Activated CD4-positive, alpha-beta T cell treated with anti-CD3 and anti-CD28 coated beads, Interleukin-2, amount 50 U/mL, for 16 hours (primary cell): ENCODE results near the gene KRT83.
"Not testable (repeated sequence)": the region's sequence is repeated elsewhere in the genome, so short reads cannot be mapped to it uniquely, and the experiment has no call there.

Experiments used
- DNase-seq: peaks from one replicate; pipeline ENCODE4 v3.0.0-alpha.2; 2020

Gene KRT83

DNA sequence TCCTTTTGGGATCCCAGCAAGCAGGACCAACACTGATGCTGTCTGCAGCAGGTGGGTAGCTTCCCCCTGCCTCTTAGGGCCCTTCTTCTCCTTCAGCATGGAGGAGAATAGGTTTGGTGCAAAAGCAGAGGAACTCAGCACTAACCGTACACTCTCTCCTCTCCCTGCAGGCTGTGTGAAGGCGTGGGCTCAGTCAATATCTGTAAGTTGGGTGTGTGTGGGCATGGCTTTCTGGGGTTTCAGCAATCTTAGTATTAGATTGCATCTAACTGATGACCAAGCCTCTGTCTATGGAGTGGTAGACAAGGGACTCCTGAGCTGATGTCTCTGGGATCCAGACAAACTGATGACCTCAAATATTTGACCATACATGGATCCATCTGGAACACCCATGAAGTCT, 31.8 kb upstream of the KRT83 start:
- no peak for DNase-seq

DNA sequence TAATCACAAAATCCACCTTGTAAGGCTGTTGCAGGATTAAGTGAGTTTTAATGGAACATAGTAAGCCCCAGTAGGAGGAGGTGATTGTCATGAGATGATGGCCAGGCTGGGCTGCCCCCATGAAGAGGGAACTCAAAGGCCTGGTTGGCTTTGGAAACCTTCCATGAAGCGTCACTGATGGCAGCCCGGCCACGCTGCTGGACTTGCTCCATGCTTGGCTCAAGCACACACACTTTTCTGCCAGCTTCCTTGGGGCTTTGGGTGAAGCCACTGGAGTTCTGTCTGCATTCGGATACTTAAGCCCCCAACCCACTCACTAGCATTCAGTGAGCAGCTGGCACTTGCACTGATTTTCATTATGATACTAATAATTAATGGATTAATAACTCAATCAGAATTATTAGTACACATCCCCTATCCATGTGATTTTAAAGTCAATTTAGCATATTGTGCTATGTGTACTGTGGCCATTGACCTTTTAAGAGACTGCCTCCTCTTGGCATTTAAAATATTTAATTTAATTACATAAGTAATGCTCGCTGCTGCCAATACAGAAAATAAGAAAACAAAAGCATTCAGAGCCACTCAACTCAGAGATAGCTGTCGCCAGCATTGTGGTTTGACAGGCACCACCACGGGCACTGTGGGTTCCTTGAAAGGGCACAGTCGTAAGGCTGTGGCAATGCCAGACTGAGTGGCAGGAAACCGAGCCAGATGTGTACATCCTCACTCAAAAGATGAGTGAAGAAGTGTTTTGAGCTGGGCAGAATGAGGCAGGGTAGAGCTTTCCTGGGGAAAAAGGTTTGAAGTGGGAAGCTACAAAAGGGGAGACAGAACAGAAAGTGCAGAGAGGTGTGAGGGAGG, 30.2 kb upstream of the KRT83 start:
- peak; percentile 41 for DNase-seq

DNA sequence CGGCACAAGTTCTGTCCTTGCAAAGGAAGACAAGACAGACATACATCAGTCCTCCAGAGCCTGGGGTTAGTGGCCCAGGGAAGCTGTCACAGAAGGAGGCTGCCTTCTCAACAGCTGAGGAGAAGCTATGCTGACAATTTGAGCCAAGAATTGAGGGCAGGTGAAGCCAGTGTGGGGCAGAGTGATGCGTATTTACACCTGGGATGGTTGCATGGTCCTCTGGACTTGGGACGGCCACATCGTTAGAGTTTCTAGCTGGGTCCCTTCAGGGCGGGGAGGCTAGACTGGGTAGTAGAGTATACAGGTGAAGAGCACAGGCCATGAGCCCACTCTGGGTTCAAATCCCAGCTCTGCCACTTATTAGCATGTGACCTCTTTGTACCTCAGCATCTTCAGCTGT, 29.6 kb upstream of the KRT83 start:
- no peak for DNase-seq

- DNase-seq, result no peak
Measured at GRCh38 chr12:52350021-52350620, 28.9 kb upstream of the KRT83 start.

- DNase-seq, result no peak
Measured at GRCh38 chr12:52349196-52349595, 28.0 kb upstream of the KRT83 start.

DNA sequence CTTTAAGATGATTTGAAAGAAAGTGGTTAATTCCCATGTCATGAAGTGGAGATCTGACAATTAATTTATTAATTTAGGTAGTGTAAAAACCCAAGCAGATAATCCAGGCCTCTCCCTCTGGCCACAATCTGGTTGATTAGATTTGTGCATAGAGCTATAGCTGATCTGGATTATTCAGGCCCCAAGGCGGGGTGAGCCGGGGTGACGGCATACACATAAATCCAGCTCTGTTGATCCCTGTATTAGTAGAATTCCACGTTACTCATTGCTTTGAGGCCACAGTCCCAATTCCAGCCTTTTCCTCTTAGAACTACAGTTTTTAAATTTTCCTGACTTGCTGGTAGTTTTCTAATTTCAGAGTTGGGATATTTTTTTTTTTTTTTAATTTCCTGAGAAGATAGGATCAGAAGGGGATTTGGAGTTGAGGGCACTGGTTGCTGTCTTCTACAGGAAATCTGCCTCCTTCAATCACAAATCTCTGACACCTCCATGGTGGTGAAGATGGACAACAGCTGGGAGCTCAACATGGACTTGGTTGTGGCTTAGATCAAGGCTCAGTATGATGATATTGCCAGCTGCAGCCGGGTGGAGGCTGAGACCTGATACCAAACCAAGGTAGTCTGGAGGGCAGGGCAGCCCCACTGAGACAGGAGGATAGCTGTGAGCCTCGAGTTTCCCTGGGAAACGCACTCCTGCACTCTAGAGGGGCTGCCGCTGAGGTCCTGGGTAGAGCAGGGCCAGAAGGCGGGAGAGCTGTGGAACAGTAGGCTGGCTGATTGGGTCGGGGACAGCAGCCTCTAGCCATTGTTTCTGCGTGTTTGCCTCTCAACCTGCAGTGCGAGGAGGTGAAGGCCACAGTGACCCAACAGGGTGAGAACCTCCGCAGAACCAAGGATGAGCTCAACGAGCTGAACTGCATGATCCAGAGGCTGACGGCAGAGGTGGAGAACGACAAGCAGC, 26.6 kb upstream of the KRT83 start:
- no peak for DNase-seq

- DNase-seq, result no peak
Measured at GRCh38 chr12:52347016-52347415, 25.8 kb upstream of the KRT83 start.

DNA sequence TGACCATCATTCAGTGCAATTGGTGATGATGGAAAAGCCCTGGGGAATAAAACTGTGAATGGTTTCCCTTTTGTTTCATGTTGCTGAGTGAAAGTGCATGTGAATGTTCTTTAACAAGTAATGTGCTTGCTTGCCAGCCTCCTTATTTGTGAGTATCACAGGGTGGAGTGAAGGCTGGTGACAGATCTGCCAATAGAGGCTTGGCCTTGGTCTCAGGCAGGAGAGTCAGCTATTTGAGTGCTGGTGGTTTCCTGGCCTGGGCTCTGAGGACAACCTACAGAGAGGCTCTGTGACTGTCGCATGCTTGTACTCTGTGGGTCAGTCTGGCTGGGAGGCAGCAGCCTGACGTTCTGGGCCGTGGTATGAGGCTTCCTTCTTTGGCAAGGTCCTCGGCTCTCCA, 25.4 kb upstream of the KRT83 start:
- DNase-seq, result no peak

DNA sequence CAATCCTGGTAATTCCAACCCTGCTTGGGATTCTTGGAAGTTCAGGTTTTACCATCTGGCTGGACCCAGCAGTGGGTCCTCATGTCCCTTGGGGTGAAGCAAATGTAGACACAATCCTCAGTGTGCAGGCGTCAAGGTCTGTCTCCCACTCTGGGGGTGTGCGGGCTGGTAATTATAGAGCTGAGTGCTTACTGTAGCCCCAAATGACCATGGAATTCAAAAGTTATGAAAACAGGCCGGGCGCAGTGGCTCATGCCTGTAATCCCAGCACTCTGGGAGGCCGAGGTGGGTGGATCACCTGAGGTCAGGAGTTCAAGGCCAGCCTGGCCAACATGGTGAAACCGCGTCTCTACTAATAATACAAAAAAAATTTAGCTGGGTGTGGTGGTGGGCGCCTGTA, 23.8 kb upstream of the KRT83 start:
- not testable (repeated sequence) for DNase-seq

- DNase-seq, result no peak
Measured at GRCh38 chr12:52344111-52344510, 22.9 kb upstream of the KRT83 start.

DNA sequence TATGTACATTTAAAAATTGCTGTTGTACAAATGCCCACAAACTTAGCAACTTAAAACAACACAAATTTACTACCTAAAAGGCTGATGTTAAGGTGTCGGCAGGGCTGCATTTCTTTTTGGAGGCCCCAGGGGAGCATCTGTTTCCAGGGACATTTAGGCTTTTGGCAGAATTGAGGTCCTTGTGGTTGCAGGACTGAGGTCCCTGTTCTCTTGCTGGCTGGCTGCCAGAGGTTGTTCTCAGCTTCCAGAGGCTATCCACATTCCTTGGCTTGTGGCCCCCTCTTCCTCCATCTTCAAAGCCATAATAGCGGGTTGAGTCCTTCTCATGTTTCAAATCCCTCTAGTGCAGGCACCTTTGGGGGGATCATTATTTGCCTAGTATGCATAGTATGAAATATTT, 22.4 kb upstream of the KRT83 start:
- no peak for DNase-seq

- DNase-seq, result no peak
Measured at GRCh38 chr12:52342781-52343490, 21.7 kb upstream of the KRT83 start.

DNA sequence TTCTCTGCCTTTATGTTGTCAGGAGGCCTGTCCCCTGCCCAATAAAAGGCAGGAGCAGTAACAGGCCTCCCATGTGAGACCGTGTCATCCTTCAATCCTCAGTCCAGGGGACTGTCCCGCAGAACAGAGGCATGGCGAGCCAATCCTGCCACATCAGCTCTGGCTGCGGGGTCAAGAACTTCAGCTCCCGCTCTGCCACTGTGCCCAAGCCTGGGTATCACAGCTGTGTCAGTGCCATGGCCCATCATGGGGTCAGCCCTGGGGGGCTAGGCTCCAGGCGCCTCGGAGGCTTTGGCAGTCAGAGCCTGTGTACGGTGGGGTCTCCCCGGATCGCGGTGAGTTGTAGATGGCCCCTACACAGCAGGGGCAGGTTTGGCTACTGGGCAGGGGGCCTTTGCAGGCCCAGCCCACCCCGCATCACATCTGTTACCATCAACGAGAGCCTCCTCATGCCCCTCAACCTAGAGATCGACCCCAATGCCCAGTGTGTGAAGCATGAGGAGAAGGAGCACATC, 19.9 kb upstream of the KRT83 start:
- DNase-seq, result no peak

DNA sequence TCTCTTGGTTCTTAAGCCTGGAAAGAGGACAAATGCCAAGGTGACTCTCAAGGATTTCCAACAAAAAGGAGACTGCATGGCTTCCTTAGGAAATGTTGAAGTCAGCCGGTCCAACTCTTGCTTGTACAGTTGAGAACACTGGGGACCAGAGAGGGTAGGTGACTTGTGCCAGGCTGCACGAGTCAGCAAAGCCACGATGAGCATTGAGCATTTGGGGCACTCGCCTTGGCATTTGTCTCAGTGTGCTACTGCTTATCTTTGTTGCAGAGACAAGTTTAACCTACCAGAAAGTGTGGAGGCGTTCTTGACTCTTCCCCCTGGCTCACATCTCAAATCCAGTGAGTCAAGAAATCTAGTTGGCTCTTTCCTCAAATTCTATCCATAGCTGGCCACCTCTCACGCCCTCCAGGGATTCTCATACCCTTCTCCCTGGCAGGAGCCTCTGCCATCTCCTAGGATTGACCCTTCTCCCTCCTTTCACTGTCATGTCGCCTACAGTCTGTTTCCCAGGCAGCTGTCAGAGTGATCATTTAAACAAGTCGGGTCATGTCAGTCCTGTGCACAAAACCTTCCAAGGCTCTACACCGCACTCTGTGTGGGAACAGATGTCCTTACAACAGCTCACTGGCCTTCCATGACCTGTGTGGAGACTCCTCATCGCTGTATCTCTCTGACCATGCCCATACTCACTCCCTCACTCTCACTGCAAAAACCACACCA, 17.2 kb upstream of the KRT83 start:
- no peak for DNase-seq

- DNase-seq, result no peak
Measured at GRCh38 chr12:52337054-52337453, 15.9 kb upstream of the KRT83 start.

- no peak for DNase-seq
Measured at GRCh38 chr12:52336641-52337040, 15.4 kb upstream of the KRT83 start.

GRCh38 chr12:52335598-52336262, 14.5 kb upstream of the KRT83 start:
- no peak for DNase-seq

DNA sequence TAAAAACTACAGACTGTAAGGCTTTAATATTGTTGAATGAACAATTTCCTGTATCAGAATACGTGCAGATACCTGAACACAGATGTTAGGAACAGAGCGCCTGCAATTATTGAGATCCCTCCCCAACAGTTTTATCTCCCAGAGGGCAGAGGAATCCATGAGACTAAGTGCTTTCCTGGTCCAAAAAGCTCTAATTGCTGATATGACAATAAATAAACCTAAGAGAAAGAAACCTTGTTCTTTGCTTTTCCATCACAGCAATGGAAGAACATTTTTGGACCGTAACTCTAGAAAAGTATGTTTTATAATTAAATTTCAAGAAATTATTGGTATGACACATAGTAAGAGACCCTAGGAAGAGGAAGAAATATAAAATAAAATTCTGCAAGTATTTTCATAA, 13.0 kb upstream of the KRT83 start:
- DNase-seq, result no peak

GRCh38 chr12:52333321-52333720, 12.1 kb upstream of the KRT83 start:
- no peak for DNase-seq

DNA sequence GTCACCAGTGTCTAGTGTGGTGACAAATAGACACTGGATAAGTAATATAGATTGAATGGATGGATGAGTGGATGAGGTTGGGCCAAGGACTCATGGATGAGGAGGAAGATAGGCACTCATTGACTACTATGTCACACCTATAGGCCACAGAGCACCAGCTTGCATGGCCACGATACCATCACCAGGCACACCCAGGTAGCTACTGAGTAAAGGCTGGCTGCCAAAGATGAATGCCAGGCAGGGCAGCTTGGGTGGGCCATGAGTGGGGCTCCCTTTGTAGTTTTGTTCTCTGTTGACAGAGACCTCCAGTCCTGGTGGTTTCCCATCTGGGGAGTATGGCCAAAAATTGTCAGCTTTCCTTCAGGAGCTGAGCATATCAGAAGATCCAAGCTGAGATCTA, 11.2 kb upstream of the KRT83 start:
- DNase-seq, result no peak

GRCh38 chr12:52331833-52332232, 10.6 kb upstream of the KRT83 start:
- DNase-seq, result no peak
